ENCODE measurements around the gene ABCF1. TPM values are rescaled to one million over a fixed set of nuclear protein-coding genes. Genes with fewer than 3 reads are reported as not detected.

ABCF1 gene
- total and polyA plus RNA-seq, 9 of the 15 experiments (the other 6 are each of a cell fraction or from before 2014, with no cell fraction given) = 41.6 to 193 (median 102) TPM

DNA sequence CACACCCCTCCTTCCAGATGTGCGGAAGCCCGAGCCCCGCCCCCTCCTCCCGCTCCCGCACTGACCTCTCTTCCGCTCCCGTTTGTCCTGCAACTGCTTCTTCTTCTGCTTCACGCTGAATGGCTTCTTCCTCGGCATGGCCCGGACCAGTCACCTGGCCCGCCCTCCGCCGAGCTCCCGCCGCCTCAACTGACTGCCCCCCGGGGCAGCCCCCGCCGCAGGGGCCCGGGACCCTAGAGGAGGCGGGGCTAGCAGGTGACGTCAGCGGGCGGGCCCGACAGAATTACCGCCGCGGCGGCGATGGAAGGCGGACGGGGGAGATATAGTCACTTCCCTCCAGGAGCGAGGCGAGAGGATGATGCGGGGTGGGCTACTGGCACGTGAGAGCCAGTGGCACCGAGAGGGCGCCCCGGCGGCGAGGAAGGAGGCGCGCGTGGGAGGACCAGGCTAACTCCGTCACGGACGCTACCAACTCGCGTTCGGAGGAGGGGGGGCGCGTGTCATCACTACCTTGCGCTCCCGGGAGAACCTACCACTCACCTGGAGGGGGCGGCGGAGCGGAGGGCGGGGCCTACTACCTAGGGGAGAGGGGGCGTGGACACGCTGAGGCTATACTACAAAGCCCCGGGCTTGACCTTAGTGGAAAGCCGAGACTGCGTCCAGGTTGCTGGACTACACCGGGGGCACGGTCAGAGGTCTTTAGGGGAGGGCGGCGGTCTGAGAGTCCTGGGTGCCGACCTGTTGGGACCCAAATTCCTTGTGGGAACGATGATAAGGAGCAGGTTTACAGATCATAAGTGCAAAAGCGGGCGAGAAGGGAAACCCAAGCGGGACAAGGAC, 15.0 kb upstream of the ABCF1 start, which contains the start of gene GNL1 (continued):
- TF ChIP-seq NCOA4 (IDR thresholded peaks at IDR 0.05; ENCODE audit: partially characterized antibody) (no peak), GTF2E2 (tag; IDR thresholded peaks at IDR 0.05) (no peak; the same call in 1 of the 2 replicates), CEBPG (CRISPR knock-in tag; IDR thresholded peaks at IDR 0.05) (peak; percentile 31; the same call in 1 of the 2 replicates), CEBPG (tag; conservative IDR thresholded peaks at IDR 0.05 in 1 of 2, IDR thresholded peaks at IDR 0.05 in 1 of 2) (0 out of 4 replicates have a peak, but pooled peaks have one; percentile 19 to 40), ZSCAN29 (IDR thresholded peaks at IDR 0.05) (no peak), SETDB1 (IDR thresholded peaks at IDR 0.05; ENCODE audit: low read length) (no peak), ZNF282 (CRISPR knock-in tag; IDR thresholded peaks at IDR 0.05) (no peak), MEF2D (tag; conservative IDR thresholded peaks at IDR 0.05; ENCODE audit: low read depth) (no peak), KDM4B (IDR thresholded peaks at IDR 0.05; ENCODE audit: borderline replicate concordance in 2 of 2, low read depth in 1 of 2) (peak in 1 of 2 experiments; percentile 50; a peak in 1 of 4 replicates), SMARCC2 (IDR thresholded peaks at IDR 0.05; ENCODE audit: low read depth) (no peak), HNRNPH1 (optimal IDR thresholded peaks at IDR 0.05; ENCODE audit: low read depth, low read length) (no peak), PYGO2 (tag; IDR thresholded peaks at IDR 0.05) (no peak), ZKSCAN8 (CRISPR knock-in tag; IDR thresholded peaks at IDR 0.05) (no peak), CBX8 (IDR thresholded peaks at IDR 0.05; ENCODE audit: borderline replicate concordance, extremely low read depth, low read depth, low read length, poor library complexity, severe bottlenecking) (no peak), NFE2L1 (tag; IDR thresholded peaks at IDR 0.05; ENCODE audit: borderline replicate concordance, low read depth) (no peak)
- TF ChIP-seq, protein P1, sequence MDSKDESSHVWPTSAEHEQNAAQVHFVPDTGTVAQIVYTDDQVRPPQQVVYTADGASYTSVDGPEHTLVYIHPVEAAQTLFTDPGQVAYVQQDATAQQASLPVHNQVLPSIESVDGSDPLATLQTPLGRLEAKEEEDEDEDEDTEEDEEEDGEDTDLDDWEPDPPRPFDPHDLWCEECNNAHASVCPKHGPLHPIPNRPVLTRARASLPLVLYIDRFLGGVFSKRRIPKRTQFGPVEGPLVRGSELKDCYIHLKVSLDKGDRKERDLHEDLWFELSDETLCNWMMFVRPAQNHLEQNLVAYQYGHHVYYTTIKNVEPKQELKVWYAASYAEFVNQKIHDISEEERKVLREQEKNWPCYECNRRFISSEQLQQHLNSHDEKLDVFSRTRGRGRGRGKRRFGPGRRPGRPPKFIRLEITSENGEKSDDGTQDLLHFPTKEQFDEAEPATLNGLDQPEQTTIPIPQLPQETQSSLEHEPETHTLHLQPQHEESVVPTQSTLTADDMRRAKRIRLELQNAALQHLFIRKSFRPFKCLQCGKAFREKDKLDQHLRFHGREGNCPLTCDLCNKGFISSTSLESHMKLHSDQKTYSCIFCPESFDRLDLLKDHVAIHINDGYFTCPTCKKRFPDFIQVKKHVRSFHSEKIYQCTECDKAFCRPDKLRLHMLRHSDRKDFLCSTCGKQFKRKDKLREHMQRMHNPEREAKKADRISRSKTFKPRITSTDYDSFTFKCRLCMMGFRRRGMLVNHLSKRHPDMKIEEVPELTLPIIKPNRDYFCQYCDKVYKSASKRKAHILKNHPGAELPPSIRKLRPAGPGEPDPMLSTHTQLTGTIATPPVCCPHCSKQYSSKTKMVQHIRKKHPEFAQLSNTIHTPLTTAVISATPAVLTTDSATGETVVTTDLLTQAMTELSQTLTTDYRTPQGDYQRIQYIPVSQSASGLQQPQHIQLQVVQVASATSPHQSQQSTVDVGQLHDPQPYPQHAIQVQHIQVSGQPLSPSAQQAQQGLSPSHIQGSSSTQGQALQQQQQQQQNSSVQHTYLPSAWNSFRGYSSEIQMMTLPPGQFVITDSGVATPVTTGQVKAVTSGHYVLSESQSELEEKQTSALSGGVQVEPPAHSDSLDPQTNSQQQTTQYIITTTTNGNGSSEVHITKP (IDR thresholded peaks at IDR 0.05; ENCODE audit: partially characterized antibody) = peak; percentile 99
- TF ChIP-seq, protein P2, sequence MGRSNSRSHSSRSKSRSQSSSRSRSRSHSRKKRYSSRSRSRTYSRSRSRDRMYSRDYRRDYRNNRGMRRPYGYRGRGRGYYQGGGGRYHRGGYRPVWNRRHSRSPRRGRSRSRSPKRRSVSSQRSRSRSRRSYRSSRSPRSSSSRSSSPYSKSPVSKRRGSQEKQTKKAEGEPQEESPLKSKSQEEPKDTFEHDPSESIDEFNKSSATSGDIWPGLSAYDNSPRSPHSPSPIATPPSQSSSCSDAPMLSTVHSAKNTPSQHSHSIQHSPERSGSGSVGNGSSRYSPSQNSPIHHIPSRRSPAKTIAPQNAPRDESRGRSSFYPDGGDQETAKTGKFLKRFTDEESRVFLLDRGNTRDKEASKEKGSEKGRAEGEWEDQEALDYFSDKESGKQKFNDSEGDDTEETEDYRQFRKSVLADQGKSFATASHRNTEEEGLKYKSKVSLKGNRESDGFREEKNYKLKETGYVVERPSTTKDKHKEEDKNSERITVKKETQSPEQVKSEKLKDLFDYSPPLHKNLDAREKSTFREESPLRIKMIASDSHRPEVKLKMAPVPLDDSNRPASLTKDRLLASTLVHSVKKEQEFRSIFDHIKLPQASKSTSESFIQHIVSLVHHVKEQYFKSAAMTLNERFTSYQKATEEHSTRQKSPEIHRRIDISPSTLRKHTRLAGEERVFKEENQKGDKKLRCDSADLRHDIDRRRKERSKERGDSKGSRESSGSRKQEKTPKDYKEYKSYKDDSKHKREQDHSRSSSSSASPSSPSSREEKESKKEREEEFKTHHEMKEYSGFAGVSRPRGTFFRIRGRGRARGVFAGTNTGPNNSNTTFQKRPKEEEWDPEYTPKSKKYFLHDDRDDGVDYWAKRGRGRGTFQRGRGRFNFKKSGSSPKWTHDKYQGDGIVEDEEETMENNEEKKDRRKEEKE (IDR thresholded peaks at IDR 0.05; ENCODE audit: borderline replicate concordance in 1 of 2, control insufficient read depth in 1 of 2, low read depth in 2 of 2, low read length in 1 of 2) = peak in 1 of 2 experiments; percentile 91; a peak in 2 of 4 replicates
- TF ChIP-seq, protein P3, sequence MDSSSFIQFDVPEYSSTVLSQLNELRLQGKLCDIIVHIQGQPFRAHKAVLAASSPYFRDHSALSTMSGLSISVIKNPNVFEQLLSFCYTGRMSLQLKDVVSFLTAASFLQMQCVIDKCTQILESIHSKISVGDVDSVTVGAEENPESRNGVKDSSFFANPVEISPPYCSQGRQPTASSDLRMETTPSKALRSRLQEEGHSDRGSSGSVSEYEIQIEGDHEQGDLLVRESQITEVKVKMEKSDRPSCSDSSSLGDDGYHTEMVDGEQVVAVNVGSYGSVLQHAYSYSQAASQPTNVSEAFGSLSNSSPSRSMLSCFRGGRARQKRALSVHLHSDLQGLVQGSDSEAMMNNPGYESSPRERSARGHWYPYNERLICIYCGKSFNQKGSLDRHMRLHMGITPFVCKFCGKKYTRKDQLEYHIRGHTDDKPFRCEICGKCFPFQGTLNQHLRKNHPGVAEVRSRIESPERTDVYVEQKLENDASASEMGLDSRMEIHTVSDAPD (CRISPR knock-in tag; IDR thresholded peaks at IDR 0.05) = no peak

All from K562 (cell line).